ENCODE data around the gene MICA. TPM values are rescaled to one million over a fixed set of nuclear protein-coding genes. Genes with fewer than 3 reads are reported as not detected.

Gene MICA
- total RNA-seq (2014; rRNA removed) (33.1 and 35.0 TPM in 2 replicates), Bru-seq, nascent RNA (percentile 74 among the genes with signal in this experiment), BruChase-seq, experiment 1, labeled RNA remaining after a 6-hour chase (percentile 94 among the genes with signal in this experiment), BruChase-seq, experiment 2, labeled RNA remaining after a 2-hour chase (percentile 93 among the genes with signal in this experiment)
- long read RNA-seq, transcript MICA-209 (6 exons, 1,386 nt): major isoform, 23 of 38 reads
- long read RNA-seq, partial matches to known transcripts: 11 of 38 reads
- long read RNA-seq, other reads (novel, unspliced or antisense): 4 of 38 reads

GRCh38 chr6:31403283-31404060, at the start of gene MICA:
TSS of gene MICA (plus strand) at chr6:31403595. CDS start at chr6:31403633, 38 bp downstream.
- H3K4me1 ChIP-seq (ENCODE audit: insufficient read depth, low read length): peaks cover 49% of the 10 kb centered on the region
- intact Hi-C loops (cut with micrococcal nuclease): loop anchor here (5.0 kb wide), 1 partner anchor 89 kb away; no protein-coding TSS in a partner anchor
- H3K4me2 ChIP-seq (ENCODE audit: low read length): peak within 1 kb of the TSS; percentile 91
- no TSS peak for BruUV-seq (replicated peaks)
- no peaks in the 10 kb centered on the region for H3K9me3 ChIP-seq (ENCODE audit: low read length)
- H3K9ac ChIP-seq (ENCODE audit: low read length): peak within 1 kb of the TSS; percentile 49
- no peaks in the 10 kb centered on the region for H3K36me3 ChIP-seq (ENCODE audit: low read depth, low read length)
- H4K20me1 ChIP-seq (ENCODE audit: low read length): peaks cover 30% of the 10 kb centered on the region; the same call in 1 of the 2 replicates
- H2AFZ ChIP-seq (ENCODE audit: low read length): peak within 1 kb of the TSS; percentile 71
- H3K9me2 ChIP-seq (replicated peaks; ENCODE audit: low read length): no peaks in the 10 kb centered on the region
- DNase-seq (peak; percentile 94), ATAC-seq (peak; percentile 65)
- H3K27ac ChIP-seq (ENCODE audit: low read length): peak within 1 kb of the TSS; percentile 40
- no peak for TF ChIP-seq EZH2 (IDR thresholded peaks at IDR 0.05; ENCODE audit: low read length, unreplicated experiment)
- TF ChIP-seq CTCF (conservative IDR thresholded peaks at IDR 0.05; ENCODE audit: low read depth, low read length): no peak
- TF ChIP-seq EZH2phosphoT487 (IDR thresholded peaks at IDR 0.05; ENCODE audit: borderline replicate concordance, low read length): no peak
- POLR2A ChIA-PET (ENCODE audit: unreplicated experiment): interaction anchor here (0.6 to 0.7 kb wide), 2 partner anchors 39 to 858 kb away, joined by 3 to 5 read pairs; no protein-coding TSS in a partner anchor
- H3K4me3 ChIP-seq (ENCODE audit: low read length): peak within 1 kb of the TSS; percentile 97
- no peaks in the 10 kb centered on the region for H3K27me3 ChIP-seq (ENCODE audit: low read length)
- CTCF ChIA-PET: no interaction called here
- H3K79me2 ChIP-seq (ENCODE audit: low read length): peaks cover 83% of the 10 kb centered on the region
- H3F3A ChIP-seq (ENCODE audit: low read length, unreplicated experiment): no peaks in the 10 kb centered on the region

- no peaks in the 10 kb centered on the region for H3K9me3 ChIP-seq (ENCODE audit: low read length)
- H3K27ac ChIP-seq (ENCODE audit: low read length): no peak overlapping the region
- no peaks in the 10 kb centered on the region for H4K20me1 ChIP-seq (ENCODE audit: low read length)
- H3K27me3 ChIP-seq (ENCODE audit: low read length): no peaks in the 10 kb centered on the region
- TF ChIP-seq CTCF (conservative IDR thresholded peaks at IDR 0.05; ENCODE audit: low read depth, low read length) (no peak), EZH2phosphoT487 (IDR thresholded peaks at IDR 0.05; ENCODE audit: borderline replicate concordance, low read length) (no peak), EZH2 (IDR thresholded peaks at IDR 0.05; ENCODE audit: low read length, unreplicated experiment) (no peak)
- no peaks in the 10 kb centered on the region for H3K4me1 ChIP-seq (ENCODE audit: insufficient read depth, low read length)
- no peaks in the 10 kb centered on the region for H3K9me2 ChIP-seq (replicated peaks; ENCODE audit: low read length)
- ATAC-seq: no peak
- no peak overlapping the region for H3K4me2 ChIP-seq (ENCODE audit: low read length)
- no TSS peak for BruUV-seq (replicated peaks)
- no peak for DNase-seq
- H3K9ac ChIP-seq (ENCODE audit: low read length): no peak overlapping the region
- no peak overlapping the region for H2AFZ ChIP-seq (ENCODE audit: low read length)
- intact Hi-C loops (cut with micrococcal nuclease): no loop called here
- no peaks in the 10 kb centered on the region for H3K79me2 ChIP-seq (ENCODE audit: low read length)
- no peak overlapping the region for H3K4me3 ChIP-seq (ENCODE audit: low read length)
- no peaks in the 10 kb centered on the region for H3F3A ChIP-seq (ENCODE audit: low read length, unreplicated experiment)
- POLR2A ChIA-PET (ENCODE audit: unreplicated experiment): no interaction called here
- H3K36me3 ChIP-seq (ENCODE audit: low read depth, low read length): no peaks in the 10 kb centered on the region
- CTCF ChIA-PET: no interaction called here
Measured at GRCh38 chr6:31354158-31354863, 49.1 kb upstream of the MICA start.
